ENCODE measurements around the gene BEX4. TPM values are rescaled to one million over a fixed set of nuclear protein-coding genes. Genes with fewer than 3 reads are reported as not detected.

BEX4 gene
- total RNA-seq, 2 experiments from 2014 or later: 9.7 to 13.1 TPM

- ATAC-seq (no peak), DNase-seq (no peak)
- POLR2A ChIA-PET: no interaction called here
- TF ChIP-seq CTCF (IDR thresholded peaks at IDR 0.05): no peak
- Mint-ChIP-seq H3K4me1 (ENCODE audit: low read depth) (no peaks in the 10 kb centered on the region), H3K36me3 (ENCODE audit: low read depth) (no peaks in the 10 kb centered on the region), H3K27me3 (no peaks in the 10 kb centered on the region), H3K27ac (no peak overlapping the region), H3K4me3 (no peak overlapping the region), H3K9me3 (no peaks in the 10 kb centered on the region)
- intact Hi-C loops (cut with micrococcal nuclease): no loop called here
- CTCF ChIA-PET: interaction anchor here (1.2 kb wide), 1 partner anchor 263 kb away, joined by 3 read pairs; no protein-coding TSS in a partner anchor
Observed at GRCh38 chrX:103201041-103201440, 13.9 kb upstream of the BEX4 start.

- Mint-ChIP-seq H3K27me3 (peaks cover 3% of the 10 kb centered on the region), H3K36me3 (ENCODE audit: low read depth) (no peaks in the 10 kb centered on the region), H3K9me3 (no peaks in the 10 kb centered on the region), H3K4me3 (no peak overlapping the region), H3K27ac (no peak overlapping the region), H3K4me1 (ENCODE audit: low read depth) (peaks cover 3% of the 10 kb centered on the region)
- intact Hi-C loops (cut with micrococcal nuclease): loop anchor here (5.0 kb wide), 2 partner anchors 37 to 252 kb away; no protein-coding TSS in a partner anchor
- ChIA-PET CTCF (interaction anchor here (0.8 to 2.1 kb wide), 2 partner anchors 87 to 280 kb away, joined by 3 to 11 read pairs; no protein-coding TSS in a partner anchor), POLR2A (interaction anchor here (0.6 kb wide), 1 partner anchor 1749 kb away, joined by 3 read pairs; no protein-coding TSS in a partner anchor)
- no peak for TF ChIP-seq CTCF (IDR thresholded peaks at IDR 0.05)
- ATAC-seq: no peak
- no peak for DNase-seq
Observed at GRCh38 chrX:103210056-103210455, 4.9 kb upstream of the BEX4 start.

- H3K4me1 Mint-ChIP-seq (ENCODE audit: low read depth): peaks cover 7% of the 10 kb centered on the region
- H3K27me3 Mint-ChIP-seq: peaks cover 3% of the 10 kb centered on the region
- ATAC-seq (no peak), DNase-seq (peak; percentile 70)
- H3K4me3 Mint-ChIP-seq: no peak overlapping the region
- peaks cover 5% of the 10 kb centered on the region for H3K36me3 Mint-ChIP-seq (ENCODE audit: low read depth)
- CTCF ChIA-PET: interaction anchor here (0.7 to 2.1 kb wide), 17 partner anchors 9 to 278 kb away, joined by 3 to 11 read pairs (median 4); no protein-coding TSS in a partner anchor
- peak; percentile 48 for TF ChIP-seq CTCF (IDR thresholded peaks at IDR 0.05)
- H3K9me3 Mint-ChIP-seq: no peaks in the 10 kb centered on the region
- H3K27ac Mint-ChIP-seq: no peak overlapping the region
- POLR2A ChIA-PET: interaction anchor here (1.0 kb wide), 1 partner anchor 256 kb away, joined by 3 read pairs; no protein-coding TSS in a partner anchor
- intact Hi-C loops (cut with micrococcal nuclease): loop anchor here (5.0 kb wide), 2 partner anchors 36 to 251 kb away; no protein-coding TSS in a partner anchor
Observed at GRCh38 chrX:103211012-103211715, 3.7 kb upstream of the BEX4 start.

- intact Hi-C loops (cut with micrococcal nuclease): loop anchor here (5.0 kb wide), 2 partner anchors 34 to 249 kb away; no protein-coding TSS in a partner anchor
- ATAC-seq (no peak), DNase-seq (no peak)
- ChIA-PET CTCF (interaction anchor here (1.5 kb wide), 1 partner anchor 36 kb away, joined by 6 read pairs; no protein-coding TSS in a partner anchor), POLR2A (no interaction called here)
- peaks cover 3% of the 10 kb centered on the region for H3K27me3 Mint-ChIP-seq
- TF ChIP-seq CTCF (IDR thresholded peaks at IDR 0.05): no peak
- H3K36me3 Mint-ChIP-seq (ENCODE audit: low read depth): peaks cover 5% of the 10 kb centered on the region
- H3K4me1 Mint-ChIP-seq (ENCODE audit: low read depth): peaks cover 8% of the 10 kb centered on the region
- H3K4me3 Mint-ChIP-seq: no peak overlapping the region
- no peaks in the 10 kb centered on the region for H3K9me3 Mint-ChIP-seq
- no peak overlapping the region for H3K27ac Mint-ChIP-seq
Observed at GRCh38 chrX:103212749-103213457, 2.0 kb upstream of the BEX4 start.
